Duodenal mucosa (tissue), 2 donors: Measurements from ENCODE around the gene ANKRD6.

Experiments used
- H3K27ac ChIP-seq: one replicate; pipeline ENCODE4 v1.7.0; 2013; ENCODE audit warnings: low read depth, low read length
- H3K27me3 ChIP-seq, 2 donors: one replicate each; pipeline ENCODE4 v1.7.0; 2013; ENCODE audit warnings: low read length in 2 of 2, control low read depth in 1 of 2; ENCODE audit not compliant: insufficient read depth in 2 of 2, control insufficient read depth in 1 of 2
- H3K36me3 ChIP-seq, 2 donors: one replicate each; pipeline ENCODE4 v1.7.0; 2013; ENCODE audit warnings: low read length in 2 of 2, control low read depth in 1 of 2; ENCODE audit not compliant: insufficient read depth in 2 of 2, control insufficient read depth in 1 of 2
- H3K4me1 ChIP-seq, 2 donors: one replicate each; pipeline ENCODE4 v1.7.0; 2013; ENCODE audit warnings: low read length in 2 of 2, control low read depth in 1 of 2; ENCODE audit not compliant: insufficient read depth in 2 of 2, control insufficient read depth in 1 of 2
- H3K4me3 ChIP-seq, 2 donors: one replicate each; pipeline ENCODE4 v1.7.0; 2013; ENCODE audit warnings: low read length in 2 of 2, low read depth in 1 of 2
- H3K9ac ChIP-seq, 2 donors: one replicate each; pipeline ENCODE4 v1.7.0; 2013; ENCODE audit warnings: low read length in 2 of 2, low read depth in 1 of 2
- H3K9me3 ChIP-seq, 2 donors: one replicate each; pipeline ENCODE4 v1.7.0; 2013; ENCODE audit warnings: low read length in 2 of 2, control low read depth in 1 of 2; ENCODE audit not compliant: control insufficient read depth in 1 of 2

The ANKRD6 gene

DNA sequence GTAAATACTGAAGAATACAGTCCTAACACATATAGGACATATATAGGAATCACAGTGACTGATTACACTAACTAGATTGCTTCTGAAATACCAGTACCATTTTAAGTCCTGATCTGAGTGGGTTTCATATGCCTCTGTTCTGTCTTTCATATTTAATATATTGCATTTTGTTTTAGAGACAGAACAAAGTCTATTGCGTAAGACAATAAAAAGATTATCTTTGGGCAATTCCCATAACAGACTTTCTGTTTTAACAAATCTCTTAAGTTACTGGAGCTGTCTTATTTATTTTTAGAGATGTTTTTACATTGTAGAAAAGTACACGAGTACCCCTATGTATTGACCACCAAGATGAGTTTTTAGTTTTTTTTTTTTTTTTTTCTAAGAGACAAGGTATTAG is 29.6 kb downstream of the ANKRD6 start:
- H3K4me3 ChIP-seq, result no peak overlapping the region
- H3K36me3 ChIP-seq, result no peaks in the 10 kb centered on the region
- no peaks in the 10 kb centered on the region for H3K9me3 ChIP-seq
- H3K27me3 ChIP-seq, result no peaks in the 10 kb centered on the region
- H3K9ac ChIP-seq, result no peak overlapping the region
- H3K4me1 ChIP-seq, result no peaks in the 10 kb centered on the region
- H3K27ac ChIP-seq, result no peak overlapping the region

DNA sequence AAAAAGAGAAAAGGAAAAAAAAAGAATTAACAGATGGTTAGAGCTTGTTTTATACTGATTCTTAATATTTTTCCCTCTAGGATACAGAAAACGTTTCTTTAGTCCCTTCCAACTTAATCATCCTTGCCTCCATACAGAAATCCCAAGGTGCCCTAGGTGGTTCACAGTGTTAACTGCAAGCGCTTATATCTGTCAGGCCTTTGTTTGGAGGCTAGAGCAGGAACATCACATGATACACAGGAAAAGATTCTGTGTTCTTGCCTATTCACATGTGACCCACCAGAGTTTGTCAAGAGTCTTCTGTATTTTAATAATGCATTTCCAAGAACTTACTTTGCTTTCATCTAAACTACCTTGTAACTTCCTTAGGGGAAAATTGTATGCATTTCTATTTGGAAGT is 31.3 kb downstream of the ANKRD6 start:
- H3K4me3 ChIP-seq, result no peak overlapping the region
- no peaks in the 10 kb centered on the region for H3K4me1 ChIP-seq
- H3K9me3 ChIP-seq, result no peaks in the 10 kb centered on the region
- H3K27me3 ChIP-seq, result no peaks in the 10 kb centered on the region
- no peak overlapping the region for H3K27ac ChIP-seq
- H3K36me3 ChIP-seq, result no peaks in the 10 kb centered on the region
- no peak overlapping the region for H3K9ac ChIP-seq

DNA sequence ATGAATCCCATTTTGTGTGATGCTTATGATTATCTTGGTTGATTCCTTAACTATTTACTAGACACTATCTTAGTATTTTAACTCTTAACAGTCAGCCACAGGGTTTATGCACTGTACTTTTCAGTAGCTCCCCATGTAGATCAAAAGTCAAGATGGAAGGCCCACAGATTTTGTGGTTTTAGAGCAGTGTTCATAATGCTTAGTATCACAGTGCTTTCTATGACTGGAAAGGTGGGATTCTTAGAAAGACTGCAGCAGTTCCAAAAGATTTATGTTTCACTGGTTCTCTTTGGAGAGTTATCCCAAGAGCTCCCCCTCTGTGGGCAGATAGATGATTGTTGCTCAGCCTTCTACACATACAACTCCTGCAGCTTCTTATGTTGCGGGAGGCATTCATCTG is 34.5 kb downstream of the ANKRD6 start:
- no peaks in the 10 kb centered on the region for H3K36me3 ChIP-seq
- H3K4me1 ChIP-seq, result no peaks in the 10 kb centered on the region
- no peak overlapping the region for H3K4me3 ChIP-seq
- no peak overlapping the region for H3K9ac ChIP-seq
- no peaks in the 10 kb centered on the region for H3K27me3 ChIP-seq
- H3K9me3 ChIP-seq, result no peaks in the 10 kb centered on the region
- no peak overlapping the region for H3K27ac ChIP-seq

DNA sequence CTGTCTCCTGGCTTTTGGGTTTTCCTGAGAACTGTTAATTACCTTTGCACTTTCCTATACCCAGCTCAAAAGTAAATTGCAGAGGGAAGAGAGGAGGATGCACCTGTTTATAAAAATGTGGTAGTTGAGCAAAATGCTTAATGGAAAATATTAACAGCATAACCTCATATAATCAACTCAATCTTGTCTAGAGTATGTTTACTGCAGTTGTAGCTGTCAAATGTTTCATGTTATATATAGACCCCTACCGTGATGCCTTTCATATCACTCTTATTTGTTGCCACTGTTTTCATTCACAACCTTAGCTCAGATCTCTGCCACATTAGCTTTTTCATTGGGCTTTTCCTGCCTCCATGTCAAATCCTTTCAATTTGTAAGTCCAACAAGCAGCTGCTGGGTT is 36.0 kb downstream of the ANKRD6 start:
- no peak overlapping the region for H3K9ac ChIP-seq
- no peaks in the 10 kb centered on the region for H3K4me1 ChIP-seq
- H3K36me3 ChIP-seq, result no peaks in the 10 kb centered on the region
- H3K9me3 ChIP-seq, result no peaks in the 10 kb centered on the region
- H3K27ac ChIP-seq, result no peak overlapping the region
- H3K27me3 ChIP-seq, result no peaks in the 10 kb centered on the region
- H3K4me3 ChIP-seq, result no peak overlapping the region

DNA sequence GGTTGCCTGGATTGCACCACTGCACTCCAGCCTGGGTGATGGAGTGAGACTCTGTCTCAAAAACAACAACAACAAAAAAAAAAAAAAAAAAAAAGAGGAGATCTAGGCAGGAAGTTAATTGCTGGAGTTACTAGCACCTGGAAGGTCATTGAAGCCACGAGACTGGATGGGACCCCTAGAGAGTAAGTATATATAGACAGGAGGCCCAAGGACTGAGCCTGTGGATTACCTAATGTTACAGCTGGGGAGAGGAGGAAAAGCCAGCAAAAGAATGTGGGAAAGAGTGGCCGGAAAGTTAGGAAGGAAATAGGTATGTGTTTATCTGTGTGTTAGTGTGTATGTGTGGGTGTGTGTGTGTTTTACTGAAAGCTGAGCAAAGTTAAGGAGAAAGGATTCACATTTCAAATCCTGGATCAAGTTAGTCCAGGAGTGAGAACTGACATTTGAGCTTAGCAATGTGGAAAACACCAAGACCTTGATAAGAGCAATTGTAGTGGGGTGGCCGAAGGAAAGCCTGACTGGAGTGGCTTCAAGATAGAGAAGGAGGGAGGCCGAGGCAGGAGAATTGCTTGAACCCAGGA is 38.4 kb downstream of the ANKRD6 start:
- Histone ChIP-seq H3K9ac (no peak overlapping the region), H3K9me3 (no peaks in the 10 kb centered on the region), H3K27ac (no peak overlapping the region), H3K27me3 (no peaks in the 10 kb centered on the region), H3K36me3 (no peaks in the 10 kb centered on the region), H3K4me1 (peaks cover 0 to 11% of the 10 kb centered on the region in 2 donors), H3K4me3 (no peak overlapping the region)

DNA sequence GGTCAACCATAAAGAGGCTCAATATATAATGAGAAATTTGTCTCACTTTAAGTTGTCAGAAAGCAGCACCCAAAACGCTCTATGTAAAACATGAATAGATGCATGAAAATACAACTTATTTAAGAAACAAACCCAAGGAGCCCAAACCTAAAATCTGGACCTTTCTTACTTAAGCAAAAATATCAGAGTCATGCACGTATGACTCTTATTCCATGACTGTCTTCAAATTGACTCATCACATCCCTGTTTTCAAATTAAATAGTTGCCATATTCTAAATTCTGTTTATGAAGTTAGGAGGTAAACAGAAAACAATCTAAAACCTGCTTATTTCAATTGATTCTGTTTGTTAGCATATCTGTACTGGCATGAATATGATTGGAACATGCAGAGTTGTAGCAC is 42.1 kb downstream of the ANKRD6 start:
- Histone ChIP-seq H3K27me3 (no peaks in the 10 kb centered on the region), H3K9ac (no peak overlapping the region), H3K9me3 (no peaks in the 10 kb centered on the region), H3K27ac (no peak overlapping the region), H3K4me1 (peaks cover 0 to 11% of the 10 kb centered on the region in 2 donors), H3K4me3 (no peak overlapping the region), H3K36me3 (no peaks in the 10 kb centered on the region)

DNA sequence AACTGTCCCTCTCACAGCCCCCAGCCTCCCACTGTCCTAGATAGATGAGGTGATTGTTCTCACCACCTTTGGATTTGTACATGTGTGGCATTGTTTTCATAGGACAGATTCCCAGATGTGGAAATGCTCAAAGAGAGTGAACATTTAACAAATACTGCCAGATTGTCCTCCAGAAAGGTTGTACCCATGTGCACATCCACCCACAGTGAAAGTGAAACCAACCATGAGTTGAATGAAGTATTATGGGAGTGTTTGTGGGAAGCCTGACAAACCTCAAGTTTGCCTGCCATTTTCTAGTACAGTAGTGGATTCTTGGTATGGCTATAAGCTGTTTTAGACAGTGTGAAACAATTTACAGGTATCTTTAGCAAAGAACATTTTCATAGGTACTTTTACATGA is 42.7 kb downstream of the ANKRD6 start:
- H3K4me3 ChIP-seq, result no peak overlapping the region
- no peak overlapping the region for H3K27ac ChIP-seq
- no peaks in the 10 kb centered on the region for H3K36me3 ChIP-seq
- H3K27me3 ChIP-seq, result no peaks in the 10 kb centered on the region
- H3K9me3 ChIP-seq, result no peaks in the 10 kb centered on the region
- H3K4me1 ChIP-seq, result peaks cover 0 to 11% of the 10 kb centered on the region in 2 donors
- H3K9ac ChIP-seq, result no peak overlapping the region

DNA sequence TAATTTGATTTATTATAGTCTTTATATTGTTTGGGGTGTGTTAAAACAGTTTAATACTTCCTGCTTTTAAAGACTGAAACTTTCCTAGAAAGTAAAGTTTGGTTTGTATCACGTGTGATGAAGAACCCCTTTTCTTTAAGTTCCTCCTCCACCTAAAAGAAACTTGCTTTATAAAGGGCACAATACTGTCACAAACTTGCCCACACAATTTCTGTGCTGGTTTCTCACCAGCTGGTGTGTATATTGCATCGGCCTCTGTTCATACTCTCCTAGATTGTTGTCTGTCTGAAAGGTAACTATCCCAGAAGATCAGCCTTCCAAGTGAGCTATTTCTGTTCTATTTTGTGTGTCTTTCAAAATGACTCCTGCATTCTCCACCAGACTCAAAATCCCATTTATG is 46.9 kb downstream of the ANKRD6 start:
- H3K9me3 ChIP-seq, result no peaks in the 10 kb centered on the region
- H3K27me3 ChIP-seq, result no peaks in the 10 kb centered on the region
- H3K27ac ChIP-seq, result no peak overlapping the region
- H3K4me3 ChIP-seq, result no peak overlapping the region
- no peaks in the 10 kb centered on the region for H3K36me3 ChIP-seq
- peaks cover 0 to 7% of the 10 kb centered on the region in 2 donors for H3K4me1 ChIP-seq
- no peak overlapping the region for H3K9ac ChIP-seq

DNA sequence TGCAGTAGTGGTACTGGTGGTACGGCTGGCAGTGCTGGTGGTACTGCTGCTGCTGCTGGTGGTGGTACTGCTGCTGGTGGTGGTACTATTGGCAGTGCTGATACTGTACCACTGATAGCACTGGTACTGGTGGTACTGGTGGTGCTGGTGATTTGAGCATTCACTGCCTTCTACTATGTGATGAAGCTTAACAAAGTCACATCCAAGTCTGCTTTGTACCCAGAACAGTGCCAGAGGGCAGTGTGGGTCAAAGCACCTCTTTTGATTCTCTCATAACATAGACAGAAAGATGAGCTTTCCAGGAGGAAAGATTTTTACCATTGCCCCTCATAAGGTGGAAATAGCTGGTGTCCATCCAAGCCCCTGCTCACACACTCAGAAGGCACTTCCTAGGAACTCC is 48.7 kb downstream of the ANKRD6 start:
- H3K4me3 ChIP-seq, result no peak overlapping the region
- no peaks in the 10 kb centered on the region for H3K27me3 ChIP-seq
- H3K9ac ChIP-seq, result no peak overlapping the region
- H3K4me1 ChIP-seq, result no peaks in the 10 kb centered on the region
- H3K9me3 ChIP-seq, result no peaks in the 10 kb centered on the region
- H3K27ac ChIP-seq, result no peak overlapping the region
- H3K36me3 ChIP-seq, result no peaks in the 10 kb centered on the region

DNA sequence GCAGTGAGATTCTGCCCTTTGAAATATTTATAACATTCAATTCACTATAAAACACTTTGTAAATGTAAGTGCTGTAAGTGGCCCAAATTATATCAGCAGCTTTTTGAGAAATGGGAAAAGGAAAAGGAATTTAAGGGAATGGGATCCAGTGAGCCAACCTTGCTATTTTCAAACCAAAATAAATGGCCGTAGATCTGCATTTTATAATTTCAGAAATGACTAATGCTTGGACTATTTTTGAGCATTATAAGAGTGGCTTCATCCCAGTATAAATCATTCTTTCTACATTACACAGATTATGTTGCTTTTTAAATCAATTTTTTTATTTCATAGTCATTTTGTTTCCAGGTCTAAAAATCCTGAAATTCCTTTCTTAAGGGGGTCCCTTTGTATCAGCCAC is 49.2 kb downstream of the ANKRD6 start:
- Histone ChIP-seq H3K27ac (no peak overlapping the region), H3K27me3 (no peaks in the 10 kb centered on the region), H3K4me3 (no peak overlapping the region), H3K9me3 (no peaks in the 10 kb centered on the region), H3K4me1 (no peaks in the 10 kb centered on the region), H3K9ac (no peak overlapping the region), H3K36me3 (no peaks in the 10 kb centered on the region)
